Heart right ventricle (tissue), 16 donors: ENCODE data around the gene GARRE1. TPM values are rescaled to one million over a fixed set of nuclear protein-coding genes. Genes with fewer than 3 reads are reported as not detected.
"Not testable (repeated sequence)": the region's sequence is repeated elsewhere in the genome, so short reads cannot be mapped to it uniquely, and the experiment has no call there.

ENCODE experiments used
- ATAC-seq, 8 donors: fragments of 200-7000 bp; cut with Tn5 transposase; one replicate each; pipeline ENCODE4 v1.9.1; 2020; ENCODE audit warnings: mild to moderate bottlenecking in 8 of 8, moderate library complexity in 8 of 8, moderate number of reproducible peaks in 1 of 8
- DNase-seq, 2 donors: peaks; one replicate each; pipeline ENCODE4 v3.0.0-alpha.2; 2020
- H3K27ac ChIP-seq, 10 donors: fragments of 200-600 bp; sonication (generic) in 2 of 10; one replicate each; pipeline versions ENCODE4 v1.5.0 to v1.8.0; 2020 to 2022; ENCODE audit warnings: mild to moderate bottlenecking in 3 of 10
- H3K27me3 ChIP-seq, 7 donors: fragments of 200-600 bp; one replicate each; pipeline ENCODE4 v1.8.0; 2021 to 2022; ENCODE audit warnings: mild to moderate bottlenecking in 2 of 7
- H3K36me3 ChIP-seq, 9 donors: fragments of 200-600 bp; sonication (generic) in 1 of 9; one replicate each; pipeline versions ENCODE4 v1.5.0 to v1.8.0; 2020 to 2022; ENCODE audit warnings: mild to moderate bottlenecking in 2 of 9
- H3K4me1 ChIP-seq, 9 donors: fragments of 200-600 bp; sonication (generic) in 1 of 9; one replicate each; pipeline versions ENCODE4 v1.5.0 to v1.8.0; 2020 to 2022; ENCODE audit warnings: mild to moderate bottlenecking in 4 of 9
- H3K4me3 ChIP-seq, 10 donors: fragments of 200-600 bp; sonication (generic) in 2 of 10; one replicate each; pipeline versions ENCODE4 v1.5.0 to v1.8.0; 2020 to 2022; ENCODE audit warnings: mild to moderate bottlenecking in 7 of 10, moderate library complexity in 2 of 10
- H3K9me3 ChIP-seq, 11 donors: fragments of 200-600 bp in 10 of 11; sonication (generic) in 2 of 11; one replicate each; pipeline versions ENCODE4 v1.5.0 to v1.8.0; 2013 to 2022; ENCODE audit warnings: mild to moderate bottlenecking in 2 of 11, control low read depth in 1 of 11, moderate library complexity in 1 of 11
- WGBS, 2 donors: extraction: QIAGEN DNeasy Blood & Tissue Kit; methylation state at CpG; one replicate each; pipeline ENCODE4 v1.1.7; 2013; ENCODE audit warnings: inconsistent platforms in 1 of 2; 5-methylcytosine and 5-hydroxymethylcytosine counted together
- intact Hi-C, 10 donors: fragments of 100-400 bp; cut with DNase I; formaldehyde crosslinking; loops; one replicate each; pipeline versions ENCODE4 v1.11.1 to v1.14.2; 2022
- polyA plus RNA-seq, 2 donors: library from polyadenylated mRNA; stranded (reverse); fragments of 200-250 nt; gene quantifications; one replicate each; pipeline ENCODE4 v1.2.3, GENCODE V29; 2013
- total RNA-seq, 10 donors: library from RNA; stranded (reverse); fragmentation: NEBNext Ultra II Directional in 3 of 10; extraction: Animal tissue kit (Norgen Biotek cat#: 25700) in 3 of 10; gene quantifications; one replicate each; pipeline versions ENCODE4 v1.2.1 to v1.2.4, GENCODE V29; 2021 to 2023
- TF ChIP-seq, protein P1 (sequence below), 9 donors: fragments of 200-600 bp; sonication (generic) in 2 of 9; IDR thresholded peaks; one replicate each; pipeline versions ENCODE4 v1.5.0 to v1.8.0; 2021 to 2022; ENCODE audit warnings: antibody characterized with exemption in 9 of 9, mild to moderate bottlenecking in 5 of 9, moderate library complexity in 1 of 9
- donor health status: Arrhythmogenic right ventricular cardiomyopathy.
- donor health status: ischemic (EF 13 %, LVEDD 7.1; RV severe dilation, severe dysfunction).
- donor health status: healthy with polysubstance abuse.
- donor health status: DM: no; HTN: yes; CAD: no.
- donor health status: DM: no; HTN: no; CAD: no.
- donor health status: ischemic (EF 25% LVEDD 6.9; RV normal size, moderate dysfunction).
- donor health status: ischemic (EF 25% LVEDD 5.7; RV mildly dilated, moderate dysfunction).
- donor health status: healthy.
- donor health status: DM: yes; HTN: yes; CAD: no.
- donor health status: Ischemic cardiomyopathy.
- donor health status: ischemic (EF 35%, LVEDD 5.7; RV mildly dilated, moderate dysfunction).
- donor health status: nonischemic (EF 11% LVEDD 7.7; RV severe dilation, severe dysfunction).
- donor health status: DM: yes; HTN: yes; CAD: no.
- donor health status: PGD.
- donor health status: ischemic (EF 29% LVEDD 5.4; RV normal size, mild dysfunction).
- donor health status: nonischemic (EF 23%, LVEDD 6.1; RV moderate dilation, normal function).

The GARRE1 gene
- total and polyA plus RNA-seq, 12 donors, result 7.1 to 28.9 (median 23.0) TPM

DNA sequence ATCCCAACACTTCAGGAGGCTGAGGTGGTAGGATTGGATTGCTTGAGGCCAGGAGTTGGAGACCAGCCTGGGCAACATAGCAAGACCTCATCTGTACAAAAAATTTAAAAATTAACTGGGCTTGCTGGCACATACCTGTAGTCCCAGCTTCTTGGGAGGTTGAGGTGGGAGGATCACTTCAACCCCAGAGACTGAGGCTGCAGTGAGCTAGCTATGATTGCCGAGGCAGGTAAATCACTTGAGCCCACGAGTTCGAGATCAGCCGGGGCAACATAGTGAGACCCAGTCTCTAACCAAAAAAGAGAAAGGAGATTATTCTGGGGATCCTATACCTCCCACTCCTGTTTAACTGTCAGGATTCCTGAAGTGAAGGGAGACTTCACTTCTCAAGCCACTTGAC lies 16.4 kb upstream of the GARRE1 start:
- H3K27ac ChIP-seq, result no peak overlapping the region
- peaks cover 0 to 15% (median 5%) of the 10 kb centered on the region in 9 donors for H3K4me1 ChIP-seq
- intact Hi-C loops, result no loop called here
- 95 to 99% methylated on average over 4 of the region's 4 CpGs for WGBS, 2 donors
- H3K36me3 ChIP-seq, result no peaks in the 10 kb centered on the region
- ATAC-seq, result no peak
- no peaks in the 10 kb centered on the region for H3K27me3 ChIP-seq
- H3K4me3 ChIP-seq, result no peak overlapping the region
- peaks cover 0 to 3% (median 0%) of the 10 kb centered on the region in 11 donors for H3K9me3 ChIP-seq
- DNase-seq, result no peak
- TF ChIP-seq, protein P1, sequence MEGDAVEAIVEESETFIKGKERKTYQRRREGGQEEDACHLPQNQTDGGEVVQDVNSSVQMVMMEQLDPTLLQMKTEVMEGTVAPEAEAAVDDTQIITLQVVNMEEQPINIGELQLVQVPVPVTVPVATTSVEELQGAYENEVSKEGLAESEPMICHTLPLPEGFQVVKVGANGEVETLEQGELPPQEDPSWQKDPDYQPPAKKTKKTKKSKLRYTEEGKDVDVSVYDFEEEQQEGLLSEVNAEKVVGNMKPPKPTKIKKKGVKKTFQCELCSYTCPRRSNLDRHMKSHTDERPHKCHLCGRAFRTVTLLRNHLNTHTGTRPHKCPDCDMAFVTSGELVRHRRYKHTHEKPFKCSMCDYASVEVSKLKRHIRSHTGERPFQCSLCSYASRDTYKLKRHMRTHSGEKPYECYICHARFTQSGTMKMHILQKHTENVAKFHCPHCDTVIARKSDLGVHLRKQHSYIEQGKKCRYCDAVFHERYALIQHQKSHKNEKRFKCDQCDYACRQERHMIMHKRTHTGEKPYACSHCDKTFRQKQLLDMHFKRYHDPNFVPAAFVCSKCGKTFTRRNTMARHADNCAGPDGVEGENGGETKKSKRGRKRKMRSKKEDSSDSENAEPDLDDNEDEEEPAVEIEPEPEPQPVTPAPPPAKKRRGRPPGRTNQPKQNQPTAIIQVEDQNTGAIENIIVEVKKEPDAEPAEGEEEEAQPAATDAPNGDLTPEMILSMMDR (IDR thresholded peaks at IDR 0.05), result no peak

DNA sequence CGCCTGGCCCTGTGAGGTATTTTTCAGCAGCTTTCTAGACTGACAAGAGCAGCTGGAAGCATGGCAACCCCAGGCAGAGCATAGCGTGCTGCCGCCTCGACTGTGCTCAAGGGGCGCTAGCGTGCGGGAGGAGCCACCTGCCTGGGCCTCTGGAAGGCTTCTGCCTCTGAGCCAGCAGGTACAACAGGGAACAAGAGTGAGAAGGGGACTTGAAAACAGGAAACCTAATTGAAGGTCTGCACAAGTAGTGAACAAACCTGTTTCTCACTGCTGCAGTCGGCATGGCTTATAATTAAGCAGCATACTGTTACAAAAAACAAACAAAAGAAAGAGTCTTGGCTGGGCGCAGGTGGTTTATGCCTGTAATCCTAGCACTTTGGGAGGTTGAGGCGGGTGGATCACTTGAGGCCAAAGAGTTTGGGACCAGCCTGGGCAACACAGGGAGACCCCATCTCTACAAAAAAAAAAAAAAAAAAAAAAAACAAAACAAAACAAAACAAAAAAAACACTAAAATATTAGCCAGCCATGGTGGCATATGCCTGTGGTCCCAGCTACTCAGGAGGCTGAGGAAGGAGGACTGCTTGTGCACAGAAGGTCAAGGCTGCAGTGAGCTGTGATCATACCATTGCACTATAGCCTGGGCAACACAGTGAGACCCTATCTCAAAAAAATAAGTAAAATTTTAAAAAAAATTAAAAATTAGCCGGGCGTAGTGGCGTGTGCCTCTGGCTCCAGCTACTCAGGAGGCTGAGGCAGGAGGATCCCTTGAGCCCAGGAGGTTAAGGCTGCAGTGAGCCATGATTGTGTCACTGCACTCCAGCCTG lies 12.6 kb upstream of the GARRE1 start:
- DNase-seq (no peak), ATAC-seq (no peak)
- H3K9me3 ChIP-seq, result no peaks in the 10 kb centered on the region
- no peak overlapping the region for H3K27ac ChIP-seq
- no peak overlapping the region for H3K4me3 ChIP-seq
- intact Hi-C loops, result loop anchor here in 1 of 10 donors (10.0 kb wide), 1 partner anchor 93 kb away; no protein-coding TSS in a partner anchor
- peaks cover 0 to 18% (median 5%) of the 10 kb centered on the region in 9 donors for H3K4me1 ChIP-seq
- TF ChIP-seq, protein P1 (IDR thresholded peaks at IDR 0.05), result no peak
- H3K27me3 ChIP-seq, result no peaks in the 10 kb centered on the region
- no peaks in the 10 kb centered on the region for H3K36me3 ChIP-seq
- WGBS, 2 donors, result 79 to 86% methylated on average over 13 of the region's 13 CpGs

DNA sequence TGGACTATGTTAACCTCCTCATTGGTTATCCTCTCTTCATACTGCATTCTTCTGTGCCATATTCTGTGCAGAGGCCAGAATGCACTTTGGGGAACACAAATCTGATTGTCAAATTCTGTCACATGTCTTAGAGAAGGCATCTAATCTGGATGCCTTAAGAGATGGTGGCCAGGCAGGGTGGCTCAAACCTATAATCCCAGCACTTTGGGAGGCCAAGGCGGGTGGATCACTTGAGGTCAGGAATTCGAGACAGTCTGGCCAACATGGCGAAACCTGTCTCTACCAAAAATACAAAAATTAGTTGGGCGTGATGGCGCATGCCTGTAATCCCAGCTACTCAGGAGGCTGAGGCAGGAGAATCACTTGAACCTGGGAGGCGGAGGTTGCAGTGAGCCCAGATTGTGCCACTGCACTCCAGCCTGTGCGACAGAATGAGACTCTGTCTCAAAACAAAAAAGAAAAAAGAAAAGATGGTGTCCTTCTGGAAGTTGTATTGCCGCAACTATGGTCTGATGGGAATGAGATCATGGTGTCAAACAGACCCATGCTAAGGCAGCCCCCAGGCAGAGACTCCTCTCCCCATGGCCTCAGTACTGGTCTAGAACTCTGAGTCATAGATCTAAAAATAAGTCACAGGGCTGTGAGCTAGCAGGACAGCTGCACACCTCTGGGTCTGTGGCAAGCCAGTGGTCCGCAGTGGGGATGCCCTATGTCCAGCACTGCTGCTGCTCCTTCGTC lies 11.0 kb upstream of the GARRE1 start:
- H3K27me3 ChIP-seq, H3K36me3 ChIP-seq, H3K4me3 ChIP-seq, H3K9me3 ChIP-seq, DNase-seq, H3K27ac ChIP-seq: not testable (repeated sequence)
- intact Hi-C loops, result loop anchor here in 1 of 10 donors (10.0 kb wide), 1 partner anchor 91 kb away; no protein-coding TSS in a partner anchor
- peaks cover 0 to 18% (median 5%) of the 10 kb centered on the region in 9 donors for H3K4me1 ChIP-seq
- ATAC-seq, result peak; percentile 67 to 92 (median 90)
- WGBS, 2 donors, result 88 to 89% methylated on average over 10 of the region's 10 CpGs

DNA sequence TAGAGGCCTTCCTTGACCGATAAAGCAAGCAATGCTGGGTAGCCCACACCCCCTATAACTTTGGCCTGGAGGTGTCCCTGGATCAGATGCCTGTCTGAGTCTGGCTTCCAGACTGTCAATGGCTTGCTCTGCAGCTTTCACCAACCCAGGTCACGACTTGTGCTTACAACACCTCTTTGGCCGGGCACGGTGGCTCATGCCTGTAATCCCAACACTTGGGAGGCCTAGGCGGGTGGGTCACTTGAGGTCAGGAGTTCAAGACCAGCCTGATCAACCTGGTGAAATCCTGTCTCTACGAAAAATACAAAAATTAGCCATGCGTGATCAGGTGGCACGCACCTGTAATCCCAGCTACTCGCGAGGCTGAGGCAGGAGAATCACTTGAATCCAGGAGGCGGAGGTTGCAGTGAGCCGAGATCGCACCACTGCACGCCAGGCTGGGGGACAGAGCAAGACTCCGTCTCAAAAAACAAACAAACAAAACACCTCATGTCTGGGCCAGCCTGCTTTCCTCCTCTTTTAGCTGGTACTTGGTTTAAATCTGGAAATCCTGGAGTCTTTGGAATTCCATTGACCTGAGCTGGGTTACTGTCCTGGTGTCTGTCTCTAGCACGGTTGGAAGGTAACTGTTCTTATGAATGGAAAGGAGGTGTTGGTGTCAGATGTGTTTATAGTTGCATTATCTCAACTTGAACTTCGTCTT lies 10.3 kb upstream of the GARRE1 start:
- ATAC-seq (peak in 3 of 8 donors; percentile 32 to 46 (median 41)), DNase-seq (no peak)
- intact Hi-C loops, result loop anchor here in 1 of 10 donors (10.0 kb wide), 1 partner anchor 91 kb away; no protein-coding TSS in a partner anchor
- Histone ChIP-seq H3K36me3 (no peaks in the 10 kb centered on the region), H3K27me3 (no peaks in the 10 kb centered on the region), H3K27ac (no peak overlapping the region), H3K9me3 (no peaks in the 10 kb centered on the region), H3K4me1 (peaks cover 0 to 18% (median 5%) of the 10 kb centered on the region in 9 donors), H3K4me3 (no peak overlapping the region)
- 83 to 85% methylated on average over 17 of the region's 17 CpGs for WGBS, 2 donors
- TF ChIP-seq, protein P1 (IDR thresholded peaks at IDR 0.05), result no peak
